ENCODE data around the gene MGAT5B.

The MGAT5B gene

GRCh38 chr17:76914937-76915336 is 46.7 kb downstream of the MGAT5B start:
- no CpG with 5 or more reads among the region's 6 CpGs for WGBS (ENCODE audit: insufficient coverage, insufficient read length)
- no peaks in the 10 kb centered on the region for H3K36me3 ChIP-seq (ENCODE audit: control insufficient read depth, insufficient read depth, low read length)
- H3K4me3 ChIP-seq (ENCODE audit: low read length) = no peak overlapping the region

DNA sequence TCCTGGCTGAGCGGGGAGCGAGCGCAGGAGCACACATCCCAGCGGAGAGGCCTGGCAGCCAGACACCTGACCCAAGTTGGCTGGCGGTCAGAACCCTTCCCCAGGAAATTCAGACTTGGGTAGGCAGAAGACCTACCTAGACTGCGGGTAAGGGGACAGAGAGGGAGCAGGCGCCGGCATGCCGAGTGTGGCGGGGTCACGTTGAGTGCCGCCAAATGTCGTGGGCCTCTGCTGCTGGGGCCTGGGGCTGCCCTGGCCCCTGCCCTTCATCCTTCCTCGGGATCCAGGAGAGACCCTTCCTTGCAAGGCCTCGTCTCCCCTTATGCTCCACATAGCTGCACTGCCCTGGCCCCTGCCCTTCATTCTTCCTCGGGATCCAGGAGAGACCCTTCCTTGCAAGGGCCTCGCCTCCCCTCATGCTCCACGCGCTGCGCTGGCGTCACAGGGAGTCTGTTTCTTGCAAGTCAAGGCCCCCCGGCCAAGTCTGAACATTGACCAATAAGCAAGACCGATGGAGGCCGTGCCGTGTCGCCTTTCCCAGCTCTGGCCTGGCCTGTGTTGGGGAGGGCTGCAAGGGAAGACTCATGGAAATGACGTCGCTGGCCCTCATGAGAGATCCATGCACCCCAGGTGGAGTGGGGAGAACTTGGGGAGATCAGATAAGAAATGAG is 47.8 kb downstream of the MGAT5B start:
- Histone ChIP-seq H3K4me3 (ENCODE audit: low read length) (no peak overlapping the region), H3K27me3 (ENCODE audit: control insufficient read depth, insufficient read depth, low read length) (no peaks in the 10 kb centered on the region), H3K4me1 (ENCODE audit: control insufficient read depth, insufficient read depth, low read length) (no peaks in the 10 kb centered on the region), H3K27ac (ENCODE audit: low read length) (no peak overlapping the region), H3K36me3 (ENCODE audit: control insufficient read depth, insufficient read depth, low read length) (no peaks in the 10 kb centered on the region), H3K9me3 (ENCODE audit: control insufficient read depth, insufficient read depth, low read length) (no peaks in the 10 kb centered on the region)
- WGBS (ENCODE audit: insufficient coverage, insufficient read length) = no CpG with 5 or more reads among the region's 28 CpGs
- no peak for DNase-seq (ENCODE audit: low read depth, low spot score)

More at GRCh38 chr17:76914937-76915336, 46.7 kb downstream of the MGAT5B start:
- H3K4me1 ChIP-seq (ENCODE audit: control insufficient read depth, insufficient read depth, low read length) = no peaks in the 10 kb centered on the region
- no peaks in the 10 kb centered on the region for H3K9me3 ChIP-seq (ENCODE audit: control insufficient read depth, insufficient read depth, low read length)
- H3K27me3 ChIP-seq (ENCODE audit: control insufficient read depth, insufficient read depth, low read length) = no peaks in the 10 kb centered on the region
- no peak for DNase-seq (ENCODE audit: low read depth, low spot score)
- H3K27ac ChIP-seq (ENCODE audit: low read length) = no peak overlapping the region

- H3K4me3 ChIP-seq (ENCODE audit: low read length) = no peak overlapping the region
- H3K27ac ChIP-seq (ENCODE audit: low read length) = no peak overlapping the region
- no peak for DNase-seq (ENCODE audit: low read depth, low spot score)
- H3K4me1 ChIP-seq (ENCODE audit: control insufficient read depth, insufficient read depth, low read length) = no peaks in the 10 kb centered on the region
- H3K9me3 ChIP-seq (ENCODE audit: control insufficient read depth, insufficient read depth, low read length) = no peaks in the 10 kb centered on the region
- no peaks in the 10 kb centered on the region for H3K27me3 ChIP-seq (ENCODE audit: control insufficient read depth, insufficient read depth, low read length)
- no CpG with 5 or more reads among the region's 15 CpGs for WGBS (ENCODE audit: insufficient coverage, insufficient read length)
- H3K36me3 ChIP-seq (ENCODE audit: control insufficient read depth, insufficient read depth, low read length) = no peaks in the 10 kb centered on the region
These were observed 49.6 kb downstream of the MGAT5B start for GRCh38 chr17:76917829-76918228.

DNA sequence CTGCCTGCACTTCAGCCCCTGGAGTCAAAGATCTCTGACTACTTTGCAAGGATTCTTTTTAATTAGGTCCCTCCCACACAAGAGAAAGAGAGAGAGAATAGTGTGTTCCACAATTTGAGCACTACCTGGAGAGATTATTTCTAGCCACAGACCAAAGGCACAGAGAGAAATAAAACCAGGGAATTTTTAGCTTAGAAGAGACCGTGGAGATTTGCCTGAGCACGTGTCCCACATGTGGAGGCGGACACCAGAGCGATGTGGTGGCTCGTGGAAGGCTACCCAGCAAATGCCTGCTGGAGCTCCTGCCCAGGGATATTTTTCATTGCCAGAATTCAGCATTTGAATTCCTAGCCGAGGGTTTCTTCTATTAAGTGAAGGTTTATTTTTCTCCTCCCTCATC is 50.6 kb downstream of the MGAT5B start:
- H3K27ac ChIP-seq (ENCODE audit: low read length) = no peak overlapping the region
- no peak overlapping the region for H3K4me3 ChIP-seq (ENCODE audit: low read length)
- H3K9me3 ChIP-seq (ENCODE audit: control insufficient read depth, insufficient read depth, low read length) = no peaks in the 10 kb centered on the region
- no CpG with 5 or more reads among the region's 6 CpGs for WGBS (ENCODE audit: insufficient coverage, insufficient read length)
- H3K36me3 ChIP-seq (ENCODE audit: control insufficient read depth, insufficient read depth, low read length) = no peaks in the 10 kb centered on the region
- no peaks in the 10 kb centered on the region for H3K27me3 ChIP-seq (ENCODE audit: control insufficient read depth, insufficient read depth, low read length)
- DNase-seq (ENCODE audit: low read depth, low spot score) = no peak
- H3K4me1 ChIP-seq (ENCODE audit: control insufficient read depth, insufficient read depth, low read length) = no peaks in the 10 kb centered on the region

- WGBS (ENCODE audit: insufficient coverage, insufficient read length) = no CpG with 5 or more reads among the region's 13 CpGs
- H3K4me3 ChIP-seq (ENCODE audit: low read length) = no peak overlapping the region
- no peaks in the 10 kb centered on the region for H3K27me3 ChIP-seq (ENCODE audit: control insufficient read depth, insufficient read depth, low read length)
These were observed 52.3 kb downstream of the MGAT5B start for GRCh38 chr17:76920364-76921139.

DNA sequence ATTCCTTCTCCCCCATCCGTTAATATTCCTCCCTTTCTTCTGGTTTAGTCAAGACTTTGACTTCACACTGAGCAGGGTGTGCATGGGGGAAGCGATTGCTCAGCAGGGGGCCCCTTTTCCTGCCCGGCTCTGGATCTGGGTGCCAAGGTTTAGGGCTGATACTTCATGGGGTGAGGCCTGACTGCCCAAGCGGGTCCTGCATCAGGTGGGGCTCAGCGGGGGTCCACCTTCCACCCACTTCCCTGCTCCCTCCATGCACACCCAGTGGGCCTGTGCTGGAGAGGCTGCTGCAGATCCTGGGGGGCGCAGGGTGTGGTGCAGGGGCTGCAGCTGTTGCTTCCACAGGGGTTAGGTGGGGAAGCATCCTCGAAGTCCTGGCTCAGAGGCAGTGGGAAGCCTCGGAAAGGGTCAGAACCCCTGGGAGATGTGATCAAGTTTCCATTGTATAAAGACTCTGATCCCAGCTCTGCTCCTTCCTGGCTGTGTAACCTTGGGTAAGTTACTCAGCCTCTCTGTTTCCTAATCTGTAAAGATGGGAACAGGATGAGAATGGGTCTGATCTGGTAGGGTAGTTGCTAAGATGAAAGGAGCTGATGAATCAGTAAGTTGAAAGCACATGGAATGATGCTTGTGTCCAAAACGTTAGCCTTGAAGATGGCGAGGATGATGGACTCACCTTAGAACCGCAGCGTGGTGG is 53.3 kb downstream of the MGAT5B start:
- H3K4me3 ChIP-seq (ENCODE audit: low read length) = no peak overlapping the region
- no peaks in the 10 kb centered on the region for H3K9me3 ChIP-seq (ENCODE audit: control insufficient read depth, insufficient read depth, low read length)
- WGBS (ENCODE audit: insufficient coverage, insufficient read length) = no CpG with 5 or more reads among the region's 12 CpGs
- DNase-seq (ENCODE audit: low read depth, low spot score) = no peak
- H3K27me3 ChIP-seq (ENCODE audit: control insufficient read depth, insufficient read depth, low read length) = no peaks in the 10 kb centered on the region
- no peaks in the 10 kb centered on the region for H3K36me3 ChIP-seq (ENCODE audit: control insufficient read depth, insufficient read depth, low read length)
- H3K4me1 ChIP-seq (ENCODE audit: control insufficient read depth, insufficient read depth, low read length) = no peaks in the 10 kb centered on the region
- no peak overlapping the region for H3K27ac ChIP-seq (ENCODE audit: low read length)

More at GRCh38 chr17:76920364-76921139, 52.3 kb downstream of the MGAT5B start:
- H3K36me3 ChIP-seq (ENCODE audit: control insufficient read depth, insufficient read depth, low read length) = no peaks in the 10 kb centered on the region
- H3K27ac ChIP-seq (ENCODE audit: low read length) = no peak overlapping the region
- no peaks in the 10 kb centered on the region for H3K9me3 ChIP-seq (ENCODE audit: control insufficient read depth, insufficient read depth, low read length)
- DNase-seq (ENCODE audit: low read depth, low spot score) = no peak
- no peaks in the 10 kb centered on the region for H3K4me1 ChIP-seq (ENCODE audit: control insufficient read depth, insufficient read depth, low read length)

GRCh38 chr17:76922084-76922483 is 53.9 kb downstream of the MGAT5B start:
- no peak overlapping the region for H3K4me3 ChIP-seq (ENCODE audit: low read length)
- no peaks in the 10 kb centered on the region for H3K27me3 ChIP-seq (ENCODE audit: control insufficient read depth, insufficient read depth, low read length)
- H3K9me3 ChIP-seq (ENCODE audit: control insufficient read depth, insufficient read depth, low read length) = no peaks in the 10 kb centered on the region
- no CpG with 5 or more reads among the region's 1 CpG for WGBS (ENCODE audit: insufficient coverage, insufficient read length)
- H3K4me1 ChIP-seq (ENCODE audit: control insufficient read depth, insufficient read depth, low read length) = no peaks in the 10 kb centered on the region
- H3K36me3 ChIP-seq (ENCODE audit: control insufficient read depth, insufficient read depth, low read length) = no peaks in the 10 kb centered on the region
- no peak for DNase-seq (ENCODE audit: low read depth, low spot score)
- H3K27ac ChIP-seq (ENCODE audit: low read length) = no peak overlapping the region

DNA sequence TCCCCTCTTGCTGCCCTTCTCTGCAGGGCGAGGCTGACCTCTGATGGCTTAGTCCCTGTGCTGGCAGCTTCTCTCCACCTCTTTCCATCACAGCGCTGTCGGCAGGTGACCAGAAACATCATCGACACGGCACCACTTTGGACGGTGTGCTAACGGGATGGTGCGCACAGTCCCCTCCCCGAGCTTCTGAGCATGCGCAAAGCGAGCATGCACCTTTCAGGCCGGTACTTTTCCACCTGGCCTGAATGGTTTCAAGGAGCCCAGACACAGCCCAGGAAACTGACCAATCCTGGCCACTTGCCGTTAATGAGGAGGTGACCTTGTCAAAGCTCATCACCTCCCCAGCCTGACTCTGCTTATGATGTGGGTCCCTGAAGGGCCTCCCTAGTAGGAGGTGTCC is 54.8 kb downstream of the MGAT5B start:
- Histone ChIP-seq H3K4me1 (ENCODE audit: control insufficient read depth, insufficient read depth, low read length) (no peaks in the 10 kb centered on the region), H3K4me3 (ENCODE audit: low read length) (no peak overlapping the region), H3K9me3 (ENCODE audit: control insufficient read depth, insufficient read depth, low read length) (no peaks in the 10 kb centered on the region), H3K27me3 (ENCODE audit: control insufficient read depth, insufficient read depth, low read length) (no peaks in the 10 kb centered on the region), H3K36me3 (ENCODE audit: control insufficient read depth, insufficient read depth, low read length) (no peaks in the 10 kb centered on the region), H3K27ac (ENCODE audit: low read length) (no peak overlapping the region)
- DNase-seq (ENCODE audit: low read depth, low spot score) = no peak
- no CpG with 5 or more reads among the region's 13 CpGs for WGBS (ENCODE audit: insufficient coverage, insufficient read length)

DNA sequence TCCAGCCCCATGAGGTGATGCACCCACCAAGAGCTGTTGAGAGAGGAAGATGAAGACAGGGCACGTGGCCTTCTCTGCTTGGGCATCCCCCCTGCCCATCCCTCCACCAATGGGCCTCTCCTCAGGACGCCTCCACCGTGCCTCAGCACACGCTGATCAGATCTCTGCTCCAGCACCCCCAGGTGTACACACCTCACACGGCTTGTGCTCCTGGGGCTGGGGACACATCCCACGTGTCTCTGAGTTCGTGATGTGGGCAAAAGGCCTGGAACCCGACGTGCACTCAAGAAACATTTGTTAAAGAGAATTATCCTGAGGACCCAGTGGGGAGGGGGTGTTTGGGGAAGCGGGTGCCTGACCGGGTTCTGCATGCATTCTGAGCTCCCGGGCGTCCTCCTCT is 55.3 kb downstream of the MGAT5B start:
- no peaks in the 10 kb centered on the region for H3K36me3 ChIP-seq (ENCODE audit: control insufficient read depth, insufficient read depth, low read length)
- no peaks in the 10 kb centered on the region for H3K4me1 ChIP-seq (ENCODE audit: control insufficient read depth, insufficient read depth, low read length)
- no CpG with 5 or more reads among the region's 13 CpGs for WGBS (ENCODE audit: insufficient coverage, insufficient read length)
- no peak for DNase-seq (ENCODE audit: low read depth, low spot score)
- no peaks in the 10 kb centered on the region for H3K9me3 ChIP-seq (ENCODE audit: control insufficient read depth, insufficient read depth, low read length)
- no peak overlapping the region for H3K27ac ChIP-seq (ENCODE audit: low read length)
- no peaks in the 10 kb centered on the region for H3K27me3 ChIP-seq (ENCODE audit: control insufficient read depth, insufficient read depth, low read length)
- H3K4me3 ChIP-seq (ENCODE audit: low read length) = no peak overlapping the region

- H3K27me3 ChIP-seq (ENCODE audit: control insufficient read depth, insufficient read depth, low read length) = no peaks in the 10 kb centered on the region
These were observed 56.4 kb downstream of the MGAT5B start for GRCh38 chr17:76924345-76925342.

More at GRCh38 chr17:76924345-76925342, 56.4 kb downstream of the MGAT5B start:
- no peak for DNase-seq (ENCODE audit: low read depth, low spot score)
- no peak overlapping the region for H3K4me3 ChIP-seq (ENCODE audit: low read length)
- no CpG with 5 or more reads among the region's 32 CpGs for WGBS (ENCODE audit: insufficient coverage, insufficient read length)
- no peak overlapping the region for H3K27ac ChIP-seq (ENCODE audit: low read length)
- H3K9me3 ChIP-seq (ENCODE audit: control insufficient read depth, insufficient read depth, low read length) = no peaks in the 10 kb centered on the region
- H3K36me3 ChIP-seq (ENCODE audit: control insufficient read depth, insufficient read depth, low read length) = no peaks in the 10 kb centered on the region
- no peaks in the 10 kb centered on the region for H3K4me1 ChIP-seq (ENCODE audit: control insufficient read depth, insufficient read depth, low read length)
